Activated T-cell treated with anti-CD3 and anti-CD28 coated beads for 1 hour (primary cell): Measurements from ENCODE around the gene GCLM.
A peak's percentile ranks its signal among the peaks of the same experiment; 100 is the strongest.

Experiments used
- DNase-seq: peaks from one replicate; pipeline ENCODE4 v3.0.0-alpha.2; 2020; ENCODE audit warnings: low read depth

Gene GCLM

GRCh38 chr1:93846206-93846991, 62.8 kb downstream of the GCLM start:
- peak; percentile 79 for DNase-seq

DNA sequence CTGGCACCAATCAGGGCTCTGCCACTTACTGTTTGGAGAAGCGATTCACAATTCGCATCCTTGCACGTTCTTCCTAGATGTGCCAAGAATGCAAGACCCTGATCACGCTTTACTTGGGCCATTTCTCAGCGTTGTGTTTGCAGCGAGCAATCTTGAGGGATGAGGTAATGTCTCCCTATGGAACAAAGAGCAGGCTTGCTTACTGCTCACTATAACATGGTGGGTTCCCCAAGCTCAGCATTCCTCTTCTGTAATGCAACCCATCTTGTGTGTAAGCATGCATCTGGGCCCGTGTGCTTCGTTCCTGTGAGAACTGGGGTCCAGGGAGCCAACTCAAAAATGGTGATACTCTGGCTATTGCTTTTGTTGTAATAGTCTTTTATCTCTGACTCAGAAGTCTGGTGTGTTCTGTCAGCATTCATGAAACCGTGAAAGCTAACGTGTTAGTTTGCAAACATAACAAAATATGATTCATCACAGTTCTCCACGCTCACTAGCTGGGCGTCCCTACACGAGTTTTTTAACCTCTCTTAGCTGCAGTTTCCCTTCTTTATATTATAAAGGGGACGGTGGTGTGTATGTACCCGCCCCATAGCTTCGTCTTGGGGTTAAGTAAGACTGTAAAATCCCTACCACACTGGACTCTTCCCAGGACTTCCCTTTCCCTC, 63.6 kb downstream of the GCLM start:
- DNase-seq: no peak

DNA sequence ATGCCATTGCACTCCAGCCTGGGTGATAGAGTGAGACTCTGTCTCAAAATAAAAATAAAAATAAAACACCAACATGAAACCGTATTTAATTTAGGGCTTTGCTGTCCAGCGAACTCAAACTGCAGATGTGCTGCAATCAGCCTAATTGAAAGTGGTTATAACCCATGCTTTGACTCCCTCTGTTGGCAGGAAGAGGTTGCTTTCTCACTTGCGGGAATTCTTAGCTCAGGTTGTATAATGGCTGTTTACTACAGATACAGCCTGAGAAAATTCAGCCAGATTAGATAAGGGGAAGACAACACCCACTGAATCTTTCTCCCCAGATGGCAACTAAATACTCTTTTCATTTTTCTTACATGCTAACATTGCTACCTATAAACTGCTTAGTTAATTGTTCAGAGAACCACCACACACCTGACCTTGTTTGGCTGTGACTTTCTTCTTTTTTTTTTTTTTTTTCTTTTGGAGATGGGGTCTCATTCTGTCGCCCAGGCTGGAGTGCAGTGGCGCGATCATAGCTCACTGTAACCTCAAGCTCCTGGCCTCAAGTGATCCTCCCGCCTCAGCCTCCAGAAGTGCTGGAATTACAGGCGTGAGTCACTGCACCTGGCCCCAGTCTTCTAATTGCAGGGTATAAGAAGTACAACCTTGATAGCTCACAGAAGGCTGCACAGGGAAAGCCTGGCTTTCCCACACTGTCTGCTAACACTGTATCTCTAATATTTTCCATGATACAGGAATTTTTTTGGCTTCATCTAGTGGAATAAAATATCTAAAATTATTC, 64.8 kb downstream of the GCLM start:
- no peak for DNase-seq

DNA sequence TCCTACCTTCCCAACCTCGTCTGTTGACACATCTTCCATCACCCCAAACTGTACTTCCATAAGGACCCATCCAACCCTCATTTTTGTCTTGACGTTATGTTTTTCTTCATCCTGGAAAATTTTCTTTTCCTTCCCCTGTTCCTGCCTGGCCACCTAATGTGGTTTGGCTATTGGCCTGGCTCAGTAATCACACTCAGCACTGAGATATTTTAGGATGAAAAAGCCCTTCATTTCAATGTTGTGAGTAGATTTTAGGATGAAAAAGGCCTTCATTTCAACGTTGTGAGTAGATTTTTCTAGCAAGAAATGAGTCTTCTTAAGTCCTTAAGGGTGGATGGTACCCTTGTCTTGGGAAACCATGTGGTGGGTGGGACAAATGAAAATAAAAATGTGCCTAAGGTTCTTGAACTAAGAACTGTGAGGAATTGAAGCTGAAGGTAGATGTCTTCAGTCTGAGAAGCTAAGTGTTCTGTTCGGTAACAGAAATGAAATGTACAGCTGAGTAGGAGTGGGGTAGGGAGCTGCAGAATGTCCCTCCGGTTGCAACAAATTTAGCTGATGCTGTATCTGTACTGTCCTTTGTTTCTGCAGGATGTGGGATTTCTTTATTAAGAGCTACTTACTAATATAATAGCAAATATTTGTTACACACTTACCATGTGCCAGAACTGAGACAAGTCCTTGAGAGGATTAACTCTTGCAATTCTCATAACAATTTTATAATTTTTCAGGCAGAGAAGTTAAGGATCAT, 66.3 kb downstream of the GCLM start:
- DNase-seq: no peak

DNA sequence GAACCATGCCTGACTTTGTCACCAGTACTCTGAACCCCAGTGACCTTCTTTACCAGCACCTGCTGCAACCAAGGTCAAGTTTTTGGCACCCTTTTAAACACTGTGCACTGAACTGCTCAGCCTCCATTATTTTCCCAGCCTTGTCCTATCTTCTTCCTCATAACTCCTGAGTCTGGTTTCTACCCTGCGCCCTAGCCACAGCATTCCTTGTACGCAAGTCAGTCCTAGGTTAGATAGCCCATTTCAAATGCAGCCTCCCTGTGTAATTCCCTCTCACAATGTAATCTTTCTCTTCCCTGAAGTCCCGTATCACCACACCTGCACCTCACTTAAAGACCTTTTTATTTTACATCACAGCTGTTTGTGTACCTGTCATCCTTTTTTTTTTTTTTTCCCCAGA, 67.5 kb downstream of the GCLM start:
- DNase-seq: no peak

DNA sequence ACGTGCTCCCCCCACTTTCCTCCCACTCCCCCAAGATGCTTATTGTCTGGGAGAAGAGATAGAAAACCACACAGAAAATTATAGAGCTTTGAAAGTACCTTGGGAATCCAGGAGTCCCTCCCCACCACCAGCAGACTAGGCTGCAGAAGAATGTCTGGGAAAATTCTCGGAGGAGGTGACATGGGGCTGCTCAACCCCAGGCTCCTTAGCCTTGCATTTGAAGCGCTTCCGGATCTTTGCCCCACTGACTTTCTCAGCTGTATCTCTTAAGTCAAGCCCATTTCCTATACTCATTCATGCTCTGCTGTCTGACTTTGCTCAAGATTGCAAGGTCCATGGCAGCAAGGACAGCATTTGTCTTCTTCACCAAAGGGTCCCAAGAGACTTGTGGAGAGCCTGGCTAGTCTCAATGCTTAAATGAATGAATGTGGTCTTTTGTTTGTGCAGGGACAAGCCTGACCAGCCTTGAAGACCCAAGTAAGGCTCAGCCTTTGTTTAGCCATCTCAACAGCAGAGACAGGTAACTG, 68.2 kb downstream of the GCLM start:
- no peak for DNase-seq

- no peak for DNase-seq
Measured at GRCh38 chr1:93839753-93840152, 69.5 kb downstream of the GCLM start.

GRCh38 chr1:93839307-93839706, 69.9 kb downstream of the GCLM start:
- no peak for DNase-seq

GRCh38 chr1:93837961-93838360, 71.3 kb downstream of the GCLM start:
- no peak for DNase-seq
